Duodenal mucosa (tissue), 2 donors: Measurements from ENCODE around the gene CTAGE9.
"Not testable (repeated sequence)": the region's sequence is repeated elsewhere in the genome, so short reads cannot be mapped to it uniquely, and the experiment has no call there.

Experiments used
- H3K27ac ChIP-seq: one replicate; pipeline ENCODE4 v1.7.0; 2013; ENCODE audit warnings: low read depth, low read length
- H3K27me3 ChIP-seq, 2 donors: one replicate each; pipeline ENCODE4 v1.7.0; 2013; ENCODE audit warnings: low read length in 2 of 2, control low read depth in 1 of 2; ENCODE audit not compliant: insufficient read depth in 2 of 2, control insufficient read depth in 1 of 2
- H3K36me3 ChIP-seq, 2 donors: one replicate each; pipeline ENCODE4 v1.7.0; 2013; ENCODE audit warnings: low read length in 2 of 2, control low read depth in 1 of 2; ENCODE audit not compliant: insufficient read depth in 2 of 2, control insufficient read depth in 1 of 2
- H3K4me1 ChIP-seq, 2 donors: one replicate each; pipeline ENCODE4 v1.7.0; 2013; ENCODE audit warnings: low read length in 2 of 2, control low read depth in 1 of 2; ENCODE audit not compliant: insufficient read depth in 2 of 2, control insufficient read depth in 1 of 2
- H3K4me3 ChIP-seq, 2 donors: one replicate each; pipeline ENCODE4 v1.7.0; 2013; ENCODE audit warnings: low read length in 2 of 2, low read depth in 1 of 2
- H3K9ac ChIP-seq, 2 donors: one replicate each; pipeline ENCODE4 v1.7.0; 2013; ENCODE audit warnings: low read length in 2 of 2, low read depth in 1 of 2
- H3K9me3 ChIP-seq, 2 donors: one replicate each; pipeline ENCODE4 v1.7.0; 2013; ENCODE audit warnings: low read length in 2 of 2, control low read depth in 1 of 2; ENCODE audit not compliant: control insufficient read depth in 1 of 2

Gene CTAGE9

GRCh38 chr6:131710917-131711316 is at the start of gene CTAGE9:
CTAGE9 (minus strand) TSS chr6:131711017; CDS start chr6:131711017, 0 bp downstream.
- H3K36me3 ChIP-seq, H3K4me3 ChIP-seq, H3K27ac ChIP-seq, H3K9ac ChIP-seq, H3K4me1 ChIP-seq, H3K9me3 ChIP-seq, H3K27me3 ChIP-seq: not testable (repeated sequence)

GRCh38 chr6:131758920-131759319 is 48.1 kb upstream of the CTAGE9 start:
- Histone ChIP-seq H3K27me3 (no peaks in the 10 kb centered on the region), H3K27ac (no peak overlapping the region), H3K9ac (no peak overlapping the region), H3K4me3 (no peak overlapping the region), H3K9me3 (no peaks in the 10 kb centered on the region), H3K36me3 (no peaks in the 10 kb centered on the region), H3K4me1 (no peaks in the 10 kb centered on the region)

GRCh38 chr6:131756039-131756438 is 45.2 kb upstream of the CTAGE9 start:
- H3K27ac ChIP-seq: no peak overlapping the region
- no peak overlapping the region for H3K9ac ChIP-seq
- H3K27me3 ChIP-seq: no peaks in the 10 kb centered on the region
- no peaks in the 10 kb centered on the region for H3K4me1 ChIP-seq
- H3K36me3 ChIP-seq: no peaks in the 10 kb centered on the region
- H3K9me3 ChIP-seq: no peaks in the 10 kb centered on the region
- H3K4me3 ChIP-seq: no peak overlapping the region

- Histone ChIP-seq H3K9me3 (no peaks in the 10 kb centered on the region), H3K4me3 (no peak overlapping the region), H3K9ac (no peak overlapping the region), H3K27me3 (no peaks in the 10 kb centered on the region), H3K4me1 (no peaks in the 10 kb centered on the region), H3K27ac (no peak overlapping the region), H3K36me3 (no peaks in the 10 kb centered on the region)
Observed at GRCh38 chr6:131755597-131755996, 44.8 kb upstream of the CTAGE9 start.

- H3K27ac ChIP-seq: no peak overlapping the region
- no peaks in the 10 kb centered on the region for H3K4me1 ChIP-seq
- H3K9ac ChIP-seq: no peak overlapping the region
- no peaks in the 10 kb centered on the region for H3K27me3 ChIP-seq
- H3K4me3 ChIP-seq: no peak overlapping the region
- H3K9me3 ChIP-seq: no peaks in the 10 kb centered on the region
- H3K36me3 ChIP-seq: no peaks in the 10 kb centered on the region
Observed at GRCh38 chr6:131754715-131755567, 44.1 kb upstream of the CTAGE9 start.

GRCh38 chr6:131754088-131754487 is 43.3 kb upstream of the CTAGE9 start:
- Histone ChIP-seq H3K9ac (no peak overlapping the region), H3K4me3 (no peak overlapping the region), H3K27ac (no peak overlapping the region), H3K4me1 (no peaks in the 10 kb centered on the region), H3K36me3 (no peaks in the 10 kb centered on the region), H3K27me3 (no peaks in the 10 kb centered on the region), H3K9me3 (no peaks in the 10 kb centered on the region)

GRCh38 chr6:131751012-131751715 is 40.3 kb upstream of the CTAGE9 start:
- not testable (repeated sequence) for H3K4me3 ChIP-seq, H3K9me3 ChIP-seq, H3K27me3 ChIP-seq, H3K9ac ChIP-seq, H3K27ac ChIP-seq, H3K36me3 ChIP-seq, H3K4me1 ChIP-seq

GRCh38 chr6:131749023-131749422 is 38.2 kb upstream of the CTAGE9 start:
- Histone ChIP-seq H3K27me3 (no peaks in the 10 kb centered on the region), H3K36me3 (no peaks in the 10 kb centered on the region), H3K4me1 (no peaks in the 10 kb centered on the region), H3K4me3 (no peak overlapping the region), H3K9ac (no peak overlapping the region), H3K9me3 (no peaks in the 10 kb centered on the region), H3K27ac (no peak overlapping the region)

GRCh38 chr6:131747821-131748353 is 37.1 kb upstream of the CTAGE9 start:
- Histone ChIP-seq H3K27me3 (no peaks in the 10 kb centered on the region), H3K27ac (no peak overlapping the region), H3K9me3 (no peaks in the 10 kb centered on the region), H3K4me3 (no peak overlapping the region), H3K9ac (no peak overlapping the region), H3K36me3 (no peaks in the 10 kb centered on the region), H3K4me1 (no peaks in the 10 kb centered on the region)

GRCh38 chr6:131745476-131745875 is 34.7 kb upstream of the CTAGE9 start:
- Histone ChIP-seq H3K4me1 (no peaks in the 10 kb centered on the region), H3K9ac (no peak overlapping the region), H3K27ac (no peak overlapping the region), H3K27me3 (no peaks in the 10 kb centered on the region), H3K36me3 (no peaks in the 10 kb centered on the region), H3K9me3 (no peaks in the 10 kb centered on the region), H3K4me3 (no peak overlapping the region)
